ENCODE data around the gene ANKRD49. TPM values are rescaled to one million over a fixed set of nuclear protein-coding genes. Genes with fewer than 3 reads are reported as not detected.
A peak's percentile ranks its signal among the peaks of the same experiment; 100 is the strongest.

Gene ANKRD49
- total and polyA plus RNA-seq, 2 of the 4 experiments (the other 2 are of a cell fraction) = 7.2 to 10.4 TPM

GRCh38 chr11:94494126-94494680 lies 419 bp downstream of the ANKRD49 start:
- Histone ChIP-seq H2BK15ac (ENCODE audit: low read depth, low read length) (no peak overlapping the region), H2BK120ac (ENCODE audit: low read depth, low read length) (no peak overlapping the region), H3K36me3 (ENCODE audit: control insufficient read depth, insufficient read depth, low read length) (peaks cover 9% of the 10 kb centered on the region), H3K4me2 (ENCODE audit: low read depth, low read length) (peak overlapping the region; percentile 84), H3K14ac (replicated peaks; ENCODE audit: low read depth, low read length) (peak overlapping the region; percentile 68), H3K27ac (ENCODE audit: insufficient read depth, low read length) (peak overlapping the region; percentile 60), H2AK9ac (replicated peaks; ENCODE audit: low read depth, low read length, poor library complexity) (peak overlapping the region; percentile 74), H3K9ac (ENCODE audit: low read depth, low read length) (peak overlapping the region; percentile 95), H2BK20ac (ENCODE audit: low read depth, low read length) (no peak overlapping the region), H2AFZ (replicated peaks; ENCODE audit: low read length, poor library complexity) (peak overlapping the region; percentile 99), H2AK5ac (ENCODE audit: low read depth, low read length) (no peak overlapping the region), H3K23ac (ENCODE audit: low read depth, low read length) (peak overlapping the region; percentile 19), H3K79me1 (ENCODE audit: low read depth in 1 of 2, low read length in 2 of 2) (peaks cover 13 to 25% of the 10 kb centered on the region in 2 experiments; a peak in 3 of 4 replicates), H4K5ac (ENCODE audit: low read depth, low read length) (peak overlapping the region; percentile 20), H3K9me1 (ENCODE audit: insufficient read depth, low read length) (no peaks in the 10 kb centered on the region), H3K18ac (ENCODE audit: low read depth, low read length) (no peak overlapping the region), H4K20me1 (ENCODE audit: insufficient read depth, low read length) (no peaks in the 10 kb centered on the region), H3K4ac (ENCODE audit: low read depth, low read length) (peak overlapping the region; percentile 68), H4K91ac (ENCODE audit: insufficient read depth, low read depth, low read length) (0 out of 2 replicates have a peak overlapping the region, but pooled peaks have one; percentile 38), H2BK5ac (ENCODE audit: low read depth, low read length, poor library complexity, severe bottlenecking) (peak overlapping the region; percentile 52), H3K4me3 (ENCODE audit: insufficient read depth, low read depth, low read length) (peak overlapping the region; percentile 77), H3K56ac (ENCODE audit: extremely low read depth, insufficient read depth, low read length) (peak overlapping the region; percentile 52; the same call in 1 of the 2 replicates), H4K8ac (ENCODE audit: low read depth in 2 of 2, low read length in 2 of 2) (peak overlapping the region; percentile 51 to 81), H3K9me3 (ENCODE audit: control insufficient read depth, insufficient read depth, low read length) (no peaks in the 10 kb centered on the region), H3K4me1 (ENCODE audit: control insufficient read depth, insufficient read depth, low read length) (no peaks in the 10 kb centered on the region), H3K27me3 (ENCODE audit: control insufficient read depth, insufficient read depth, low read length) (no peaks in the 10 kb centered on the region)
- no peak for TF ChIP-seq CTCF (conservative IDR thresholded peaks at IDR 0.05; ENCODE audit: low read depth, low read length)
- TF ChIP-seq SMC3 (IDR thresholded peaks at IDR 0.05; ENCODE audit: low read depth, low read length) = no peak
- TF ChIP-seq MXI1 (IDR thresholded peaks at IDR 0.05; ENCODE audit: borderline replicate concordance, low read depth, low read length) = no peak
- TF ChIP-seq NFE2L2 (IDR thresholded peaks at IDR 0.05; ENCODE audit: low read depth, low read length) = no peak
- no peak for TF ChIP-seq BHLHE40 (IDR thresholded peaks at IDR 0.05; ENCODE audit: low read depth, low read length)
- TF ChIP-seq POLR2A (IDR thresholded peaks at IDR 0.05; ENCODE audit: low read depth, low read length) = no peak
- no peak for TF ChIP-seq ELK1 (IDR thresholded peaks at IDR 0.05; ENCODE audit: borderline replicate concordance, low read depth, low read length)
- no peak for TF ChIP-seq RFX5 (IDR thresholded peaks at IDR 0.05; ENCODE audit: low read depth, low read length)
- TF ChIP-seq MAZ (IDR thresholded peaks at IDR 0.05; ENCODE audit: borderline replicate concordance, low read depth, low read length) = no peak
- no peak for TF ChIP-seq USF2 (IDR thresholded peaks at IDR 0.05; ENCODE audit: low read depth, low read length)
- no peak for TF ChIP-seq RCOR1 (IDR thresholded peaks at IDR 0.05; ENCODE audit: insufficient replicate concordance, low read length)
- TF ChIP-seq MAFK (IDR thresholded peaks at IDR 0.05; ENCODE audit: low read depth, low read length) = no peak
- no peak for TF ChIP-seq CHD1 (IDR thresholded peaks at IDR 0.05; ENCODE audit: low read depth, low read length)
- TF ChIP-seq CEBPB (IDR thresholded peaks at IDR 0.05; ENCODE audit: low read depth, low read length) = no peak
- TF ChIP-seq RAD21 (IDR thresholded peaks at IDR 0.05; ENCODE audit: low read length) = no peak
- no peak for TF ChIP-seq FOS (IDR thresholded peaks at IDR 0.05; ENCODE audit: low read depth, low read length)
- CTCF ChIA-PET = interaction anchor here (1.0 kb wide), 1 partner anchor 11 kb away, joined by 3 read pairs; no protein-coding TSS in a partner anchor
- no TSS peak for BruUV-seq (replicated peaks)
- ATAC-seq (ENCODE audit: low read depth) (peak; percentile 65), DNase-seq (no peak)
- POLR2A ChIA-PET (ENCODE audit: unreplicated experiment) = no interaction called here
- in situ Hi-C loops (cut with MboI; ENCODE audit: low sequenced_read_pairs) (no loop called here), dilution Hi-C loops (cut with HindIII; ENCODE audit: low sequenced_read_pairs, unreplicated experiment) (no loop called here), intact Hi-C loops (cut with micrococcal nuclease) (loop anchor here (5.0 to 10.0 kb wide), 2 partner anchors 169 to 362 kb away; no protein-coding TSS in a partner anchor)
- no CpG with 5 or more reads among the region's 19 CpGs for WGBS, 2 experiments (ENCODE audit: extremely low coverage in 2 of 2, insufficient read length in 1 of 2)

Measured in IMR-90 (cell line).